Fibroblast of peridontal ligament (primary cell): ENCODE data around the gene KIF6.
A peak's percentile ranks its signal among the peaks of the same experiment; 100 is the strongest.

Experiments
- DNase-seq: peaks from one replicate; pipeline ENCODE4 v3.0.0-alpha.2; 2010; ENCODE audit errors: extremely low read depth

The KIF6 gene

DNA sequence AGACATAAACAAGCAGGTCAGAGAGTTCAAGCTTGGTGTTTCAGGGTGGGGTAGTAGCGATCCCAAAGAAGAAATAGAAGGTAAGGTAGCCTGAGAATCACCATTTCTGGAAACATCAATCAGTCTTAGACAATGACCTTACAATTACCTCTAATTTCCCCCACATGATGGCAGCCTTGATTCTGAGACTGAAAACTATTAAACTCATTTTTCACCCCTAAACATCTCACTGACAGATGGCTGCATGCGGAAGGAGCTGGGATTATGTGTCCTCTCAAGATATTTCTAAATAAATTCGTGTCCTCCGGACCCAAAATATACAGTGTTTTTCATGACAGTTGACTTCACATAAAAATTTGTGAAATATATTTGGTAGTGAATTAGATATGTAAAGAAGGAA is 61.0 kb downstream of the KIF6 start:
- DNase-seq, result peak; percentile 42

GRCh38 chr6:39657355-39658135 is 67.7 kb downstream of the KIF6 start:
- DNase-seq, result no peak

- no peak for DNase-seq
These were observed 71.1 kb downstream of the KIF6 start for GRCh38 chr6:39654121-39654520.

DNA sequence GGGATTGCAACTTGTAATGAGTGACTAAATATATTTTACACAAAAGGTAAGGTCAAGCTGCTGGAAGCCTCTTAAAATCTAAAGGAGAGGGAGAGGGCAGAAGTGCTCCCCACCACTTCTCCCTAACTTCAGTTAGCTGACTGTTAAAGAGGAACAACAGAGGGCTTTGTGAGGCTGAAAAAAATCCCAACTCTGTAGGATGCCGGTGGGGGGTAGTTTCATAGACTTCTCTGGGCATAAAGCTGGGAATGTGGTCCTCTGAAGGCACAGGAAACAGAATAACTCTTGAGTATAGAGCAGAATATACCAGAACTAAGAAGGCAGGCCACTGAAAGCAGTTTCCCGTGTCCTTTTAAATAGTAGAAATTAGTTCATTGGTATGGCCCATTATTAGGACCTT is 71.6 kb downstream of the KIF6 start:
- no peak for DNase-seq

GRCh38 chr6:39649996-39650395 is 75.2 kb downstream of the KIF6 start:
- no peak for DNase-seq

- peak; percentile 41 for DNase-seq
These were observed 78.3 kb downstream of the KIF6 start for GRCh38 chr6:39646751-39647420.

DNA sequence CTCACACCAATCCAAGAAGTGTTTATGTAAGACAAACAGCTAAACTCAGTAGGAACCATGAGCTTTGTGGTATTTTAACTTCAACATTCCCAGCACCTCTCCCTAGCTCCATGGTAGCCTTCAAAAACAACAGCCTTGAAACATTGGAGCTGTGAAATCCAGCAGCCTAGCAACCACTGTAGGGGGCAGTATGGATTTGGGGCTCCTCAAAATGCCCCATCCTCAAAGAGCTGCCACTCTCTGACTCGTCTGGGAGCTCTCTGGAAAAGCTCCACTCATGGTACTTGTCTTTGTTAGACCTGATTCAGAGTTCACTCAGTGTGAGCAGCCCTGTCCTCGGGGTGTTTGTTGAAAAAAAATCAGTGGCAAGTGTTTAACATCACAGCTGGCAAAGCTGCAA is 82.9 kb downstream of the KIF6 start:
- DNase-seq, result peak; percentile 3

GRCh38 chr6:39638126-39638822 is 86.9 kb downstream of the KIF6 start:
- no peak for DNase-seq

GRCh38 chr6:39634646-39635341 is 90.4 kb downstream of the KIF6 start:
- DNase-seq, result peak; percentile 37

GRCh38 chr6:39625209-39625608 is 100.0 kb downstream of the KIF6 start:
- DNase-seq, result no peak

- DNase-seq, result no peak
These were observed 101.5 kb downstream of the KIF6 start for GRCh38 chr6:39623750-39624149.

DNA sequence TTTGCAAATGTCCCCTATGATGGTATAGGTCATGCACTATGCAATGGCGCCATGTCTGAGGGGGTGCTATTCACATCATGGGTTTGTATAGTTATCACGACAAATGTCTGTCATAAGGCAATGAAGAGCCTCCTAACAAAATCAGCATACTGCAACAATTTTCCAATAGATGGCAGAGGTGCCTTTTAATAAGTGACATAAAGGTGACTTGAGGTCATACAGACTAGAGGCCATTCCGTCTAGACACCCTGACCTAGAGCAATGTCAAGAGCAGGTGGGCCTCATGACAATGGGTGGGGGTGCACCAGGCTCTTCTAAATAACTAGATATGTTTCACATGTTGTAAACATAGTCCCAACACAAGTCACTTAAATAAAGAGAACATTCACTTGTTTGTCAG is 107.7 kb downstream of the KIF6 start:
- DNase-seq, result no peak

DNA sequence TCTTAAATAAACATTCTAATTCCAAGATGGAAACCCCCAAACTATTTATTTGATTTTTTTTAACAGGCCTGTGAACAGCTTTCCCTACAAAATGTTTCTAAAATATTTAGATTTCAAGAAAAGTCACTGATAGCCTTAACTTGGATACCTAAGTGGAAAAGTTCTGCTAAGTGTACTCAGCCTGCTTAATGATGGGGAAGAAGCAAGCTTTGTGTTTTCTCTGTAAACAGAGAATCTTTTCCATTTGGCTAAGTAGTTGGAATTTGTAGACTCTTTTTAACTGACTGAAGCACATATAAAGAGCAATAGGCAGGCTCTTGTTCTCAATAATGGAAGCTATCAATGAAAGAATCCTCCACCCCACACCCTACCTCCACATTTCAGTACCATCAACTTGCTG is 108.2 kb downstream of the KIF6 start:
- no peak for DNase-seq

DNA sequence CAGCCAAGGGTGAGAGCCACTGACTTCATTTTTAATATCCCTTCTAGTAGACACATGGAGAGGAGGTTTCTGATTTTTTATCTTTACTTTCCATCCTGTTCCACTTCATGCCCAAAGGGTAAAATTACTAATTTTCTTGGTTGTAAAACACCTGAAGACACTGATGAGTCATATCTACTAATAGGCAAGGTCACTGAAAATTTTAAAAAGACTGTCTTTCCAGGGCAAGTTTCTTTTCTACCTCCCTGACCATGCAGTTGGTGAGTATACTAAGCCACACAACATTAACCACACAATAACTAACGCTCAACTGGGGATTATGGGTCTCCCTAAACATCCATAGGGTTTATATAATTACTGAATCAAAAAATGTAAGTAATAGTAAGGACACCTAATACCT is 109.6 kb downstream of the KIF6 start:
- DNase-seq, result no peak

DNA sequence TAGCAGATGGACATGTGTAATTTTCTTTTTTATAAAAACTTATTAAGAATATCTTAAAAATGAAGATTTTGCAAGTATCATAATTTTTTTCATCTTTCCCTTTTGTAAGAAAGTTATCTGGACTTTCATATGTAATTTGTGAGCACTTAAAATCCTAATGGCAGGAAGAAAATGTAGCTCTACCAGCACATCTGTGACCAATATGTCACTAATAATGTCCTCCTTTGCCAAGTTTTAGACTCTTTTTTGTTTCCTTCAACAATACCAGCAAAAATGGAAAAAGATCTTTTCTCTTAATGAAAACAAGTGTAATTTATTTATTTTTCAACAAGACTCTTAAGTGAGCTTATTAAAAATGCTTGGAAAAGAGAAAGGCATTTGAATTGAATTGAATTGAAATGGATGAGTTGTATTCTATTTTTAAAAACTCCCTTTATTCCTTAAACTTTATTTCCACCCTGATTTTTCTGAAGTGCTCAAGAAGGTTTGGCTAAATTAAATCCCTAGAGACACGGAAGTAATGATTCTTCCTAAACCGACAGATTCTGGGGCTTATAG is 110.7 kb downstream of the KIF6 start:
- DNase-seq, result no peak

DNA sequence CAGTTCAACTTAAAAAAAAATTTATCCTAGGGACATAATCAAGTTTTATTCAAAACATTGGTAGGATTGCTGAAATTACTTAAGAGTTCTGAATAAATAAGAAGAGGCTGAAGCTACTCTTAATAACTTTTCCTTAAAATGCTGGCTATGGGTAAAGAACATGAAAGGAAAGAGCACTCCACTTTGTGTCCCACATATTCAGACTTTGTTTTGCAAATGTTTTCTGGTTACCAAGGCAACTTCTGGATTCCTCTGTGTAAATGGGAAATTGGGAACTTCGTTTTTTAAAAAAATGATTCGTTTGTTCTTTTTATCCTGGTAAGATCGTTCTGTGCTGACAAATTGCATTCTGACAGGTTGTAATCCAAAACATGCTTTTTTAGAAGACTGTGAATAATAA is 115.0 kb downstream of the KIF6 start:
- peak; percentile 45 for DNase-seq

GRCh38 chr6:39608652-39609345 is 116.4 kb downstream of the KIF6 start:
- no peak for DNase-seq

- no peak for DNase-seq
These were observed 122.3 kb downstream of the KIF6 start for GRCh38 chr6:39602601-39603519.

GRCh38 chr6:39599973-39600372 is 125.2 kb downstream of the KIF6 start:
- DNase-seq, result peak; percentile 17

- DNase-seq, result no peak
These were observed 125.9 kb downstream of the KIF6 start for GRCh38 chr6:39599341-39599740.
